LNCAP (cell line): ENCODE results near the gene RHEBL1.

Experiments used
- TF ChIP-seq, protein P1 (sequence below): fragments of 450-650 bp; IDR thresholded peaks from 2 replicates; pipeline ENCODE4 v1.5.1; 2017; ENCODE audit warnings: mild to moderate bottlenecking

Gene RHEBL1

DNA sequence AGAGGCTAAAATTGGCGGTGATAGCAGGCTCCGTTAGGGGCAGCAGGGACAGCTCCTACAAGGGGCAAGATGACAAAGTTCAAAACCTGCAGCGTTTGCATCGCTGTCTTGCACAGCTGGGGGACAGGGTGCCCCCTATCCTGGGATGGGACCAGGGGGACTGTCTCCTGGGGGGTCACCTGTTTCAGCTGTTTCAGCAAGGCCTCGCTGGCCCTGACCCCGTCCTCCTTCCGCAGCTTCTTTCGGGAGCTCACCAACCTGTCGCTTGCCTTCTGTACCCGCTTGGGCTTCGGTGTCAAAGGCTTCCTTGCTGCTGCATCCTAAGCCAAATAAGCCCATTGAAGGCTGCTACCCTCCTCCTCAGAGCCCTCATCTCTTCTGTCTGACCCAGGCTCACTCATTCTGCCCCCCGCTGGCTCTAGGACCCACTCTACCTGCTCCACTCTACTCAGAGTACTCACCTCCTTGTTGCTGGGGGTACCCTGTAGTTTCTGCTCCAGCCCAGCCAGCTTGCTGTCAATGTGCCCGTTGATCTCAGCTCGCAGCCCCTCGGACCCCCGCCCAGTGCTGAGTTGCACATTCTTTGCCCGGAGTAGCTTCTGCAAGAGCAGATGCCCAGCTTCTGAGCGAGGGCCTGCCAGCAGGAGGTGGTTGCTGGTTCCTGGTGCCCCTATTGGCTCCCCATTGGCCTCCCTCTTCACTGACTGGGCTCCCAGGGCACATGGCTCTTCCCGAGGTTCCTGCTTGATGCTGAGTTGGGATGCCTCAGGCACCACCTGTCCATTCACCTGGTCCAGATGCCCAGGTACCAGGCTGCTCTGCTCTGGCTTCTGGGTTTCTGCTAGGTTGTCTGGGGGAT lies 38.8 kb downstream of the RHEBL1 start:
- TF ChIP-seq, protein P1, sequence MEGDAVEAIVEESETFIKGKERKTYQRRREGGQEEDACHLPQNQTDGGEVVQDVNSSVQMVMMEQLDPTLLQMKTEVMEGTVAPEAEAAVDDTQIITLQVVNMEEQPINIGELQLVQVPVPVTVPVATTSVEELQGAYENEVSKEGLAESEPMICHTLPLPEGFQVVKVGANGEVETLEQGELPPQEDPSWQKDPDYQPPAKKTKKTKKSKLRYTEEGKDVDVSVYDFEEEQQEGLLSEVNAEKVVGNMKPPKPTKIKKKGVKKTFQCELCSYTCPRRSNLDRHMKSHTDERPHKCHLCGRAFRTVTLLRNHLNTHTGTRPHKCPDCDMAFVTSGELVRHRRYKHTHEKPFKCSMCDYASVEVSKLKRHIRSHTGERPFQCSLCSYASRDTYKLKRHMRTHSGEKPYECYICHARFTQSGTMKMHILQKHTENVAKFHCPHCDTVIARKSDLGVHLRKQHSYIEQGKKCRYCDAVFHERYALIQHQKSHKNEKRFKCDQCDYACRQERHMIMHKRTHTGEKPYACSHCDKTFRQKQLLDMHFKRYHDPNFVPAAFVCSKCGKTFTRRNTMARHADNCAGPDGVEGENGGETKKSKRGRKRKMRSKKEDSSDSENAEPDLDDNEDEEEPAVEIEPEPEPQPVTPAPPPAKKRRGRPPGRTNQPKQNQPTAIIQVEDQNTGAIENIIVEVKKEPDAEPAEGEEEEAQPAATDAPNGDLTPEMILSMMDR, result no peak

DNA sequence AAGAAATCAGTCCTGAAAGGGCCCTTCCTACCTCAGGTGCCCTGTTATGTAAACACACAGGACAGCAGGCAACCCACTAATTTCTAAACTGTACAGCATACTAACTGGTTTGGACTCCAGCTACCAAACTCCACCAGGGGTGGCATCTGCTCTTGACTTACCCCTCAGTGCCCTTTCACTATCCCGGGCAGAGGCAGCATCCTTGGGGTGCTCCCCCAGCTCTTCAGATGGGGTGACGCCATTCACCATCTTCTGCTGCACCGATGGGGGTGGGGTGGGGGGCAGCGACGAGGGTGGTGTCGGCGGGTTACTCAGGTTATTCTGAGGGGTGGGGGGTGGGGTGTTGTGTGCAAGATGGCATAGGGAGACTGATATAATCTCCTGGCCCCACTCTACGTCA lies 39.7 kb downstream of the RHEBL1 start:
- TF ChIP-seq, protein P1, result no peak

DNA sequence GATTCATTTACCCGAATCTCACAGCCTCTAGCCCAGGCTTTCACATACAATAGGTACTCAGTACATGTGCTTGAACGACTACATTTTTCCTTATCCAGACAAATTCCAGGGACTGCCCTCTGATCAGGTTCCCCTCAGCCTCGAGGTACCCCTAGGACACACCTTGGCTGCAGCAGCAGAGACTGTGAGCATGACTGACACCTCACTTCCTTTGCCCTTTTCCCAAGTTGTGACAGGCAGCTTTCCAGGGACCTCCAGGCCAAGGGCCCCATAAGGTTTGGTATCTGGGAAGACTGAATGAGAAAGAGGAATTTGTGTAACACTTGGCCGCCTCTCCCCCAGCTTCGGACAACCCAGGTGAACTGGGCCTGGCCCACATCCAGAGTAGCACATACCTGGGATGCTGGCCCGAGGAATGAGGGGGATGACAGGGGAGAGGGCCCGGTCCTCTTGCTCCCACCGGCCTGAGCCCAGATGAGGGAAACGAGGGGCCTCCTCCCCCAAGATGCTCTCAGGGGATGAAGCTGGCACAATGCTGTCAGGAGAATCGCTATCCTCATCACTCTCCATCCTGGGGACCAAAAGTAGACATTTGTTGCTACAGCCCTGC lies 41.0 kb downstream of the RHEBL1 start:
- TF ChIP-seq, protein P1, result no peak

DNA sequence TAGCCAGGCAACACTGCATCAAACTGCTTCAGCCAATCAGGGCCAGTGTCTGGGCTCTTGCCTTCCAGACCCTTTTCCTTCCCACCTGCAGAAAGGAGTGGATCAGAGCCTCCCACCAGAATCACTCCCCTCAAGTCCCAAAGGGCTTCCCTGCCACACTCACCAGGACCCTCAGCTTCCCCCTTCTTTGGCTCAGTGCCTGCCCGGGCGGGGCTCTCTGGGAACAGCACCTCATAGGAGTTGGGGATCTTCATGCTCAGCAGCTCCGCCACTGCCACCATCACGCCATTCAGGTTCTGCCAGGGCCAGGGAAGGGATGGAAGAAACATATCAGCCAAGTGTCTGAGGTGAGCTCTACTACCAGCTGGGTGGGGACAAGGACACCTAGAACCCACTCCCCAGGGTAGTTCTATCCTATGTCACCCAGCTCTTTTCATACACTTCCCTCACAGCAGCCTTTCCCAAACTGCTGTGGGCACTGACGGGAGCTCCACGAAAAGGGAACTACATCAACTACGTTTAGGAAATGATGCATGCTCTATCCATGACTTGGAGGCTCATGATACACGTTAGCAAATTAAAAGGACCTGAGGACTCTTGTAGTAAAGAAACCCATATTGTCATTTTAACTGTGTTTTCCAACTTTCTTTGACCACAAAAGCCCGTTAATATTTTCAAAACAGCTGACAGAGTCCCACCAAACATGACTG lies 41.8 kb downstream of the RHEBL1 start:
- TF ChIP-seq, protein P1, result no peak

DNA sequence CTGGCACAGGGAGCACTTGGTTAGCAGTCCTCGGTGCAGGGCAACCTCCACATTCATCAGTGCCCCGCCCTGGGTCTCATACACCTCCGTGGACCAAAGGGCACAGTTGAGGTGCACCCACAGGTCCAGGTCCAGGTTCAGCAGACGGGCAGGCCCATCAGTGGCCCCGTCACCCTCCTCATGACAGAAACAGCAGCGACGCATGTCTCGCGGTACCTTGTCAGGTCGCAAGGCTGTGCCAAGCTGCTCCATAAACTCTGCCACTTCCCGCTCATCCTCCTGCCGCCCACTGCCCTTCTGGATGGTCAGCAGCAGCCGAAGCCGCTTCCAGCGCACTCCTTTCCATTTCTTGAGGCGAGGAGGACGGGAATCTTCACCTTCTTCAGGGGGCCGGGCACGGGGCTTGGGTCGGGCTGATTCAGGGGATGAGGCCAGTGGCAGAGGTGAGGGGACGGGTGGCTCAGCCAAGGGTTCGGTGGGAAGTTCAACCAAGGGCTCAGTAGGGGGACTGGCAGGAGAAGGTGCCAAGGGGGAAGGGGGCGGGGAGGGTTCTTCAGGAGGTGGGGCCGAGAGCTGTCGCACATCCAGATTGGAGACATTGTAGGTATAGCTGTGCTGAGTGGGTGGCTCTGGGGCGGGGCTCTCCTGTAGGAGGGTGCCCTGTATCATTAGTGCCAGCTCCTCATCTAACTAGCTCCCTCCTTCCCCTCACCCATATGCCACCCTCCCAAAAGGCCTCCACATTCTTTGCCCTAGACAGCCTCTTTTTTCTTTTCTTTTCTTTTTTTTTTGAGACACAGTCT lies 42.9 kb downstream of the RHEBL1 start:
- TF ChIP-seq, protein P1, result no peak

DNA sequence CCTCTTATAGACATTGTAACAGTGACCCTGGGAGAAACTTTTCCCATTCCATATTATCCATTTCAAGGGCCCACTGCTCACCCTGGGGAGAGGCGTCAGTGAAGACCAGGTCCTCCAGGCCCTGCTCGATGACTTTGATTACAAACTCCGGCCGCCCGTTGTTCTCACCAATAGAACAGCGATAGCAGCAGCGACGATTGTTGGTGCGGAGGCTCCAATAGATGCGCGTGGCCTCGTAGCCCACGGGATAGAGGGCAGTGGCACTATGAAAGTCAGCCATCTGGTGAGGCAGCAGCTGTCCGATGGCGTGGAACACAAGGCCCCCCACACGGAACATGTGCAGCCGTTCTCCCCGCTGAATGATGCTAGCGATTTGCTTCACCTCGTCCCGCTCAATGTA lies 43.7 kb downstream of the RHEBL1 start:
- TF ChIP-seq, protein P1, result no peak

DNA sequence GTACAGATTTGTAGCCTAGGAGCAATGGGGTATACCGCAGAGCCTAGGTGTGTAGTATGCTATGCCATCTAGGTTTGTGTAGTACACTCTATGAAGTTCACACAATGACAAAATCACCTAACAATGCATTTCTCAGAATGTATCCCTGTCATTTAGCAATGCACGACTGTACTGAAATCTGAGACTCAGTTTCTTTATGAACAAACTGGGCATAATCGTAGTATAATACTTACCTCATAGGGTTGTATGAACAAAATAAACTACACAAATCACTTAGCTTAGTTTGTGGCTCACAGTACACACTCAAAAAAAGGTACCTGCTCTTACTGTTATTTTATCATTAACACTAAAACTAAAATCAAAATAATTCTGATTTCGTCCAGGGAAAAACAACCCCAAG lies 44.3 kb downstream of the RHEBL1 start:
- TF ChIP-seq, protein P1, result no peak
